DLD1 (cell line): ENCODE data around the gene EPB41L4B.

Experiments used
- in situ Hi-C: cut with HindIII; loops from 2 replicates; pipeline ENCODE4 v1.10.0; 2017; ENCODE audit warnings: low sequenced_read_pairs

Gene EPB41L4B

GRCh38 chr9:109213285-109214121 is 107.4 kb downstream of the EPB41L4B start:
- in situ Hi-C loops = no loop called here

DNA sequence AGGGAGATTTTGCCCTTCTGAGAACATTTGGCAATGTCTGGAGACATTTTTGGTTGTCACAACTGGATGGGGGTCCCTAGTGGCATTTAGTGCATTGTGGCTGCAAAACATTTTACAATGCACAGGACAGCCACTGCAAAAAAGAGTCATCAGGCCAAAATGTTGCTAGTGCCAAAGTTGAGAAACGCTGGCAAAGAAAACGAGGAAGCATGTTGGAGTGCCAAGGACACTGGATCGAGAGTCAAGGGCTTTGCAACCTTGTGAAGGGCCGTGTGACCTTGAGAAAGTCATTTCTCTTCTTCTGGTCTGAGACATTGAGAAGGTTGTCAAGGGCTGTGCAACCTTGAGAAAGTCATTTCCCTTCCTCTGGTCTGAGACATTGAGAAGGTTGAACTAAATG is 108.1 kb downstream of the EPB41L4B start:
- in situ Hi-C loops = no loop called here

DNA sequence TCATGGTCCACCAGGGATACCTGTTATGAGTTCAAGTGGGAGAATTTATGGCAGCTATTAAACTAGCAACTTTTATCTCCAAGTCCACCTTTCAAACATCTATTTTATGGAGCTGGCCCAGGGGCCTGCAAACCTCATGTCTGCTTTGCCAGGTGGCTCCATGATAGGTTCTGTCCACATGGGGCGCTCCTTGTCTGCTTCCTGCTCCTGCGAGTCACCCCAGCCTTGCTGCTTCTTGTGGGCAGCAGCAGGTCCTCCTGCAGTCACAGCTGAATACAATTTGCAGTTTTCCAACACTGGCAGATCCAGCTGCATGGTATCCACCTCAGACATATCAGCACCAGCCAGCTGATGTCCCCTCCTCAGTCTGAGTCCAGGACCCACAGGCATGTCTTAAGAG is 114.2 kb downstream of the EPB41L4B start:
- in situ Hi-C loops = no loop called here

DNA sequence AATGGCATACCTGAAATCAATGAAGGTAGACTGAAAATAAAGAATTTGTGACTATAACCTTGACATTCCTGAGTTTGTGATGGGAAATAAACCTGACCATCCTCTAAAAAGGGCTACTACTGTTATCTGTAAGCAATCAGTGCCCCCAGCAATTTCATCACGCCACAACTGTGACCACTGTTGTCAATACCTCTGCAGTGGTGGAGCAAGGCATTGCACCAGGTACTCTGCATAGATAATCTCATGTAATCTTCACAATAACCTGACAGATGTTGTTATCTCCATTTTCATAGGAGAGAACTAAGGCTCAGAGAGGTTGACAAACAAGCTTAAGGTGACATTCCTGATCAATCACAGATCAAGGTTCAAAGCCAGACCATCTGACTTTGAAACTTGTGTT is 115.3 kb downstream of the EPB41L4B start:
- in situ Hi-C loops = no loop called here

- in situ Hi-C loops = no loop called here
Measured at GRCh38 chr9:109203761-109204360, 117.0 kb downstream of the EPB41L4B start.

- in situ Hi-C loops = no loop called here
Measured at GRCh38 chr9:109199676-109200075, 121.2 kb downstream of the EPB41L4B start.

DNA sequence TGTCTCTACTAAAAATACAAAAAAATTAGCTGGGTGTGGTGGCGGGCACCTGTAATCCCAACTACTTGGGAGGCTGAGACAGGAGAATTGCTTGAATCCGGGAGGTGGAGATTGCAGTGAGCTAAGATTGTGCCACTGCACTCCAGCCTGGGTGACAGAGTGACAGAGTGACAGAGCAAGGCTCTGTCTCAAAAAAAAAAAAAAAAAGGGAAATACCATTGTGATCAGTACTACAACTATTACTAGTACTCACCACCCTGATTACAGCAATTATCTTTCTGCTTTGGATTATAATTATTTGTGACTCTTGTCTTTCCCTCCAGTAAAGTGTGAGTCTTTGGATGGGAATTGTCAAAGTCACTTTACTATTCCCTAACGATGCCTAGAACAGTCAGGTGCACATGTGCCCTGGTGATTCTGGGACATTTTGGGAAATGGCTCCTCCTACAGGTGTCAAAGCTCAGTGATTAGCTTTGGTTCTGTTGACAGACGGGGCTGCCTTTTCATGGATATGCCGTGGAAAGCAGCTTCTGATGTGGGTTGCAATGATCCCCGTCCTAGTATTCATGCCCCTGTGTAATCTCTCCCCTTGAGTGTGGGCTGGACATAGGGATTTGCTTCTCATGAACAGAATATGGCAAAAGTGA is 122.0 kb downstream of the EPB41L4B start:
- in situ Hi-C loops = no loop called here

DNA sequence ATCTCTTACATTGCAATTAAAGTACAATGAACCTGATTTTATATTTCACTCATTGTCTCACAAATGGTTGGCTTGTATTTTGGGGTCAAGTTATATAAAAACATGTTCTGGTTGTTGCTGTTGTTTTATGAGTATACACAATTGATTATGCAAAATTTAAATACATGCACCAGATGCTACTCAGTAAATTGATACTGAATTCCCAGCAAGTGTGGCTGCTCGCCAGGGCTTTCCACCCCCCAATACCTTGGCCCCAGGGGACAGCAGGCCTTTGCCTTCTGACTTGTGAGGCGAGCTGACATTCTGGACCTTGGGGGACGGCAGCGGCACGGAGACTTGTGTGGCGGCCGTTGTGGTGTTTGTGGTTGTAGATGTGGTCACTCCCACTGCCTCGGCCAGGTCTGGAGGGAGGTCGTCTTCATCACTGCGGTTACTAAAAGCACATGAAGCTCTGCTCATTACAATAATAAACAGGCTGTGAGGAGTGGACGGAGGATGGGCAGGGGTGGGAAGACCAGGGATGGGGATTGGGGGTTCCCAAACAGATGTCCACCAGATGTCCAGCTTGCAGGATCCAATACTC is 126.8 kb downstream of the EPB41L4B start:
- in situ Hi-C loops = no loop called here

DNA sequence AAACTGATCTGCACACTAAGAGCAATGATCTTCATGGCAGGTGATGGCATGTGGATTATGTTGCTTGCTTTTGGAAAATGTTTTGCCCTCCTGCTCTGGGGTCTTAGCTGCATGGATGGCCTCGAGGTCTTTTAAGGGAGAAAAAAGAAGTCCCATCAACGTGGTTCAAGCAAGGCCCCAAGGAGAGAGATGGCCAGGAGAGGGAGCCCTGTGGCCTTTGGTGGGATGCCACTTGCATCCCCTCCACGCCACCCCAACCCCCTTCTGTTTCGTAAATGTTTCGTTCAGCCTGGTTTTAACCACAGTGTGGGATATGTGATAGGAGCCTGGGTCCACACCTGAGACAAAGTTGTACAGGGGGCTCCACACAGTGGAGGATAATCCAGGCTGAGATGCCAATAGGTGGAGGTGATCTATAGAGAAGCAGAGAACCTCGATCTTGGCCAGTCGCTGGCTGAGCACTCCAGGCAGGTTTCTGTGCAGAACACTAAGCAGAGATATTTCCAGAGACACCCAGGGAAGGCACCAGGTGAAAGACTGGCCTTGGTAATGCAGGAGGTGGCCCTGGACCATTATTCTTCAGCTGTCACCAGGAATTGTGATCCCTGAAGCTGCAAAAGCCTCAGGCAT is 128.0 kb downstream of the EPB41L4B start:
- in situ Hi-C loops = no loop called here

GRCh38 chr9:109191746-109192145 is 129.1 kb downstream of the EPB41L4B start:
- in situ Hi-C loops = no loop called here

DNA sequence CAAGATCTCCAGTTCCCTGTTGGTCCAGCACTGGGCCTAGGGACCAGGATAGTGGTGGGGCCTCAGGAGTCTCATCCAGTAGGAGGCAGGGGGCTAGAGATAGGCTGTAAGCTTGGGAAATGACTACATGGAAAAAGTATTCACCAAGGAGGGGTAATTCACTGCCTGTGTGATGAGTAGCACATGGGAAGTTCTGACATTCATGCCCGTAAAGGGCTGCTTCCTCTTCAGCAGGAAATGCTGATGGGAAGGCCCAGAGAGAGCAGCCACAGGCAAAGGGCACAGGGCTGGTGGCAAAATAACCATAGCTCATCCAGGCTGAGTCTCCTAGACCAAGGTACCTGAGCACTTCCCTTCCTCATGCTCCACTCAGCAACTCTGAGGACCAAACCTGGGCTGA is 130.7 kb downstream of the EPB41L4B start:
- in situ Hi-C loops = no loop called here

DNA sequence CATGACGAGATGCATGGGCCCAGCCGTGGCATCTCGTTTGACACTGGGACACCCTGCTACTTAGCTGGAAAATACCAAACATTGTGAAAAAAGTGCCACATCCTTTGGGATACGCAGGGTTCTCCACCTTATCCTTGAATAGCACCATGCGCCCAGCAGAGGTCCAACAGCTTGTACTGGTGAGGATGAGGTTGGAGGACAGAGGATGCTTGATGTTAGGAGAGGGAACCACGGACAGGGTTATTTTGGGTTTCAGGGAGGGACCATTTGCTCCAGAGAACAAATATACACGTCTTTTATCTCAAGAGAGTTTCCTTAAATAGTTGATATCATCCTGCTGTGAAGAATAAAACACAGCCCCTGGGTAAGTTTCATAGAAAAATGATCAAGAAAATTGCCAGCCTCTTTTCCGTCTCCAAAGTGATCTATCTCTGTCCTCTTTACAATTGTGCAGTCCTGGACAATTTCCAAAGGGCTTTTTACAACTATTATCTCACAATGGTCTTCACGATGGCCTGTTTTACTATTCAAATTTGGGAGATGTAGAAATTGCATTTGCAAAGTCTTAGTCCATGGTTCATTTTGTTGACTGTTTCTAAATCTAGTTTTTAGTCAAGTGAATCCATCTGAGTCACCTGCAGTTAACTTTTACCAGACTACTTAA is 133.9 kb downstream of the EPB41L4B start:
- in situ Hi-C loops = no loop called here

DNA sequence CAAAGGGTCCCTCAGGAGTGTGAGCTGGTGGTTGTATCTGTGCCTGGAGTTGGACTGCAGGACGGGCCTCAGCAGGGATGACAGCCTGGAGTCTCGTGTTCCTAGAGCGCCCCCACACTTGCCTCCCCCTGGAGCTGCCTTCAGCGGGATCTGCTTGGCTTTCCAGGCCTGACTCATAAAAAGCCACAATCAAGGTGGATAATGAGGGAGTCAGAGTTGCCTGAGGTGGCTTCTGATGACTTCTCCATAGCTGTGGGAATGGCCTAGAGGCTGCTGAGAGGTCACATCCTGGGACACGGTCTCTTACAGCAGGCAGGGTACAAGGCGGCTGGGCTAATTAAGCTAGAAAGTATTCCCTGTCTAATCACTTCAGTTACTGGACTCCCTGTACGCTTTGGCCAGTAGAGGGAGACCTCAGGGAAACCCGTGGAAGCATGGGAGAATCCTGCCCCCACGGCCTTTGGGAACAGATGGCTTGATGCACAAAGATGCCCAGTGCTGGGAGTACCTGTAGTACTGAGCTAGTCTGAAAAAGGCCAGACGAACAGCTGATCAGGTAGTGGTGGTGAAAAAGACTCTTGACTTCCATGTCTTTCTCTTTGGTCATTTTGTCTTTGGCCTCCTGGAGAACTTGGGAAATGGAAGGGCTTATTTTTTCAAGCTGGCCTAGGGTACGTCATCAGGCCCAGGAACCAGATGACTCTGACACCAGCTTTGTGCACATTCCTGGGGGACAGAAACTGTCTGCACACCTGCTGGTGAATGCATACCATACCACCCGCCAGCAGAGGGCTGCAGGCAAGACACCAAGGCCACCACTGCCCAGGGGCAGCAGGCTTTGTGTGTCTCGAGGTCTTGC is 137.7 kb downstream of the EPB41L4B start:
- in situ Hi-C loops = no loop called here

- in situ Hi-C loops = no loop called here
Measured at GRCh38 chr9:109182550-109182939, 138.3 kb downstream of the EPB41L4B start.

GRCh38 chr9:109181284-109181683 is 139.6 kb downstream of the EPB41L4B start:
- in situ Hi-C loops = no loop called here

- in situ Hi-C loops = no loop called here
Measured at GRCh38 chr9:109179801-109180523, 140.9 kb downstream of the EPB41L4B start.

- in situ Hi-C loops = no loop called here
Measured at GRCh38 chr9:109176963-109177362, 143.9 kb downstream of the EPB41L4B start.

- in situ Hi-C loops = no loop called here
Measured at GRCh38 chr9:109176386-109176785, 144.5 kb downstream of the EPB41L4B start.

GRCh38 chr9:109172935-109173334 is 147.9 kb downstream of the EPB41L4B start:
- in situ Hi-C loops = no loop called here
